Fibroblast of lung (primary cell): ENCODE measurements around the gene PSTPIP2. TPM values are rescaled to one million over a fixed set of nuclear protein-coding genes. Genes with fewer than 3 reads are reported as not detected.

Experiments used
- DNase-seq, 2 donors: peaks; one replicate each; pipeline versions ENCODE4 v3.0.0 to v3.0.0-alpha.2; 2010; ENCODE audit warnings: low read depth in 2 of 2
- H2AFZ ChIP-seq: 2 replicates; pipeline ENCODE4 v1.5.1; 2012; ENCODE audit warnings: low read length, control low read depth, inconsistent platforms
- H3K27ac ChIP-seq: 2 replicates; pipeline ENCODE4 v1.5.1; 2011; ENCODE audit warnings: low read length, control low read depth; ENCODE audit not compliant: insufficient read depth
- H3K27me3 ChIP-seq: 2 replicates; pipeline ENCODE4 v1.5.1; 2011; ENCODE audit warnings: mild to moderate bottlenecking, low read length; ENCODE audit not compliant: control insufficient read depth, insufficient read depth
- H3K36me3 ChIP-seq: 2 replicates; pipeline ENCODE4 v1.5.1; 2011; ENCODE audit warnings: low read length; ENCODE audit not compliant: control insufficient read depth, insufficient read depth
- H3K4me1 ChIP-seq: 2 replicates; pipeline ENCODE4 v1.5.1; 2011; ENCODE audit warnings: low read length; ENCODE audit not compliant: control insufficient read depth, insufficient read depth; ENCODE audit errors: extremely low read depth
- H3K4me2 ChIP-seq: 2 replicates; pipeline ENCODE4 v1.5.1; 2011; ENCODE audit warnings: low read length, control low read depth; ENCODE audit not compliant: insufficient read depth; ENCODE audit errors: extremely low read depth
- H3K4me3 ChIP-seq, 4 experiments: fragments of 200-600 bp in 1 of 4; sonication (generic) in 1 of 4; replicated peaks in 1 of 4; 2 replicates each; pipeline ENCODE4 v1.5.1; 2011 to 2016; ENCODE audit warnings: low read length in 4 of 4, low read depth in 3 of 4, mild to moderate bottlenecking in 3 of 4, control low read depth in 2 of 4, inconsistent platforms in 1 of 4, mixed read lengths in 1 of 4; ENCODE audit not compliant: insufficient read depth in 1 of 4; ENCODE audit errors: control extremely low read depth in 1 of 4
- H3K79me2 ChIP-seq: 2 replicates; pipeline ENCODE4 v1.5.1; 2012; ENCODE audit warnings: mild to moderate bottlenecking, low read length, inconsistent platforms; ENCODE audit not compliant: control insufficient read depth, insufficient read depth
- H3K9ac ChIP-seq: 2 replicates; pipeline ENCODE4 v1.5.1; 2011; ENCODE audit warnings: mild to moderate bottlenecking, low read length, control low read depth; ENCODE audit not compliant: insufficient read depth
- H3K9me3 ChIP-seq: 2 replicates; pipeline ENCODE4 v1.5.1; 2012; ENCODE audit warnings: low read depth, low read length; ENCODE audit not compliant: control insufficient read depth, insufficient read depth
- H4K20me1 ChIP-seq: 2 replicates; pipeline ENCODE4 v1.5.1; 2011; ENCODE audit warnings: low read length; ENCODE audit not compliant: control insufficient read depth, insufficient read depth; ENCODE audit errors: extremely low read depth
- EZH2 ChIP-seq: IDR thresholded peaks from 2 replicates; pipeline ENCODE4 v1.5.1; 2012; ENCODE audit warnings: low read length, control low read depth, mild to moderate bottlenecking; ENCODE audit errors: missing control alignments
- polyA plus RNA-seq, 2 donors: library from polyadenylated mRNA; depleted of rRNA in 1 of 2; stranded (reverse) in 1 of 2; unstranded in 1 of 2; fragments of >200 nt; gene quantifications; 2 replicates each; pipeline ENCODE4 v1.2.1, GENCODE V29; 2011 to 2012; ENCODE audit warnings: missing spikeins in 1 of 2
- total RNA-seq: library from RNA; depleted of rRNA; stranded (reverse); fragments of >200 nt; gene quantifications from 2 replicates; pipeline ENCODE4 v1.2.1, GENCODE V29; 2014
- TF ChIP-seq, protein P1 (sequence below), 2 donors: IDR thresholded peaks in 1 of 2; conservative IDR thresholded peaks in 1 of 2; 1 replicate in 1 of 2; 2 replicates in 1 of 2; pipeline ENCODE4 v1.5.1; 2011 to 2012; ENCODE audit warnings: low read length in 2 of 2, control low read depth in 1 of 2, inconsistent platforms in 1 of 2, low read depth in 1 of 2, mild to moderate bottlenecking in 1 of 2

PSTPIP2 gene
- total and polyA plus RNA-seq, 2 donors (not counting 1 experiment from before 2014, with no cell fraction given): 13.4 to 18.4 TPM

DNA sequence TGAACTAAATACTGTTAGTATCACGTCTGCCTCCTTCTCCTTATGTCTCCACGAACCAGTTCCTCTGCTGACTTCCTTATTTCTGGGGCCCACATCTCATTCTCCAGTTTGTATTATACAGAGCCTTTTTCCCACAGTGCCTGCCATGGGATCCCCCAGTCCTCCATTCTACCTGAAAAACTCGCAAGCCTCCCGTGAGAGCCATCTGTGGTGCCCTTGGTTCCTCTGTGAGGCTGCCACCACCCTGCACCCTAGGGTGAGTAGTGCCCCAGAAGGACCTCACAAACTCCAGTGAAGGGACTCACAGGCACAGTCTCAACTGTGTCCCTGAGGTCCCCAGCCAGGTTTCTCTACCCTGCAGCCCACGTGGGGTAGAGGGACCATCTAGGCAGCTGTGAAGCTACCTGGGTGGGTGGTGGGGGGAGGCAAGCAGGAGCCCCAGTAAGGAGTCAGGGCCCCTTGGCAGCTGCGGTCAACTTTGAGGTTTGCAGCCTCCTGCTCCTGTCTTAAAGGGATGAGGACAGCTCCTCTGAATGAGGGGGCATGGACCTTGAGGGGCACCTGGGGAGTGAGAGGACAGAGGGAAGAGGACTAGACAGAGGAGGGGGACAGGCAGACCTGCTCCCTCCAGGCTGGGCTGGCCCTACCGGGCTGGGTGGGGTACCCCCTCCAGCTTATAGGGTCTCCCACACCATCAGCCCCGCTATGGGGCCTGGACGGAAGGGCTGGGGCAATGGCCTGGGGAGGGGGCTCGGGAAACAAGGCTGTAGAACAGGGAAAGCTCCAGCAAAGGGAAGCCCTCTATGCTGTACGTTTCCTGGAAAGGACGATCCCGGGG lies 1.0 kb downstream of the PSTPIP2 start:
- Histone ChIP-seq H3K4me2 (peak overlapping the region; percentile 87), H3K4me3 (peak overlapping the region; percentile 54 to 88 (median 76)), H3K79me2 (peaks cover 3% of the 10 kb centered on the region), H3K9me3 (no peaks in the 10 kb centered on the region), H3K36me3 (no peaks in the 10 kb centered on the region), H3K27ac (peak overlapping the region; percentile 47), H3K9ac (peak overlapping the region; percentile 68), H3K27me3 (no peaks in the 10 kb centered on the region), H3K4me1 (peaks cover 9% of the 10 kb centered on the region), H2AFZ (peak overlapping the region; percentile 70), H4K20me1 (no peaks in the 10 kb centered on the region)
- TF ChIP-seq EZH2: no peak
- TF ChIP-seq, protein P1, sequence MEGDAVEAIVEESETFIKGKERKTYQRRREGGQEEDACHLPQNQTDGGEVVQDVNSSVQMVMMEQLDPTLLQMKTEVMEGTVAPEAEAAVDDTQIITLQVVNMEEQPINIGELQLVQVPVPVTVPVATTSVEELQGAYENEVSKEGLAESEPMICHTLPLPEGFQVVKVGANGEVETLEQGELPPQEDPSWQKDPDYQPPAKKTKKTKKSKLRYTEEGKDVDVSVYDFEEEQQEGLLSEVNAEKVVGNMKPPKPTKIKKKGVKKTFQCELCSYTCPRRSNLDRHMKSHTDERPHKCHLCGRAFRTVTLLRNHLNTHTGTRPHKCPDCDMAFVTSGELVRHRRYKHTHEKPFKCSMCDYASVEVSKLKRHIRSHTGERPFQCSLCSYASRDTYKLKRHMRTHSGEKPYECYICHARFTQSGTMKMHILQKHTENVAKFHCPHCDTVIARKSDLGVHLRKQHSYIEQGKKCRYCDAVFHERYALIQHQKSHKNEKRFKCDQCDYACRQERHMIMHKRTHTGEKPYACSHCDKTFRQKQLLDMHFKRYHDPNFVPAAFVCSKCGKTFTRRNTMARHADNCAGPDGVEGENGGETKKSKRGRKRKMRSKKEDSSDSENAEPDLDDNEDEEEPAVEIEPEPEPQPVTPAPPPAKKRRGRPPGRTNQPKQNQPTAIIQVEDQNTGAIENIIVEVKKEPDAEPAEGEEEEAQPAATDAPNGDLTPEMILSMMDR (conservative IDR thresholded peaks at IDR 0.05 in 1 of 2, IDR thresholded peaks at IDR 0.05 in 1 of 2; ENCODE audit: low read depth in 1 of 2, low read length in 2 of 2): no peak
- no peak for DNase-seq

DNA sequence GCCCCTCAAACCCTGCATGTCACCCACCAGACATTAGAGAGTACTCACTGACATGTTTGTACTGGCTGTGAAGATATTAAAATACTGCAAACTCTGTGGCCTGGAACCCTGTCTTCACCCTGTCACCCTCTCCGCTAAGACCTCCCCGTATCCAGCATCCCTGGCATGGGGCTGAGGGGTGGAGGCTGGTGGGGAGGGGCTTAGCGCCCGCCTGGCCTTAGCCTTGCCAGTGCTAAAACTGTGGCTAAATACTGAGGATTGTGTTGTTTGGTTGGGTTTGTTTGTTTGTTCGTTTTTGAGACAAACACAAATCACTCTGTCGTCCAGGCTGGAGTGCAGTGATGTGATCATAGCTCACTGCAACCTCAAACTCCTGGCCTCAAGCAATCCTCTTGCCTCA lies 1.8 kb downstream of the PSTPIP2 start:
- Histone ChIP-seq H3K79me2 (peaks cover 3% of the 10 kb centered on the region), H3K9ac (no peak overlapping the region)
- no peak for TF ChIP-seq EZH2

DNA sequence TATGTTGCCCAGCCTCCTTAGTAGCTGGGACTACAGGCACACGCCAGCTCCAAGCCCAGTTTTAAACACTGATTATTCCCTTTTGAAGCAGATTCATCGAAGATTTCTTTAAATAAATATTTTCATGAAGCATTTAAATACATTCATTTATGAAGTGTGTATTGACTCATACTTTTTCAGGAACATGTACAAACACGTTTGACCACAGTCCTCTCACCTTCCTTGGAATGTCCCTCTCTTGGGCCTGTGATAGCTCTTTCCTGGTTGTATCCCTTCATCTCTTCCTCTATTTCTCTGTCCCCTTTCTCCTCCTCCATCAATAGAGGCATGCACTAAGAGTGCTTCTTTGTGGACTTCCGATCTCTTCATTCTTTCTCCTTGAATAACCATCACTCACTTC lies 2.5 kb downstream of the PSTPIP2 start:
- peak in 1 of 2 donors; percentile 49 for DNase-seq
- Histone ChIP-seq H4K20me1 (no peaks in the 10 kb centered on the region), H3K27ac (no peak overlapping the region), H3K79me2 (peaks cover 3% of the 10 kb centered on the region), H3K36me3 (no peaks in the 10 kb centered on the region), H2AFZ (no peak overlapping the region), H3K4me3 (no peak overlapping the region), H3K27me3 (no peaks in the 10 kb centered on the region), H3K9me3 (no peaks in the 10 kb centered on the region), H3K4me2 (no peak overlapping the region), H3K4me1 (peaks cover 9% of the 10 kb centered on the region), H3K9ac (no peak overlapping the region)
- no peak for TF ChIP-seq EZH2
- TF ChIP-seq, protein P1 (conservative IDR thresholded peaks at IDR 0.05 in 1 of 2, IDR thresholded peaks at IDR 0.05 in 1 of 2; ENCODE audit: low read depth in 1 of 2, low read length in 2 of 2): no peak

More for the DNA sequence above, 1.8 kb downstream of the PSTPIP2 start:
- Histone ChIP-seq H3K27ac (no peak overlapping the region), H3K4me3 (peak overlapping the region in 1 of 4 experiments; percentile 71), H3K4me1 (peaks cover 9% of the 10 kb centered on the region), H4K20me1 (no peaks in the 10 kb centered on the region), H2AFZ (no peak overlapping the region), H3K36me3 (no peaks in the 10 kb centered on the region), H3K27me3 (no peaks in the 10 kb centered on the region), H3K9me3 (no peaks in the 10 kb centered on the region), H3K4me2 (no peak overlapping the region)
- DNase-seq: no peak
